Spleen (tissue), 11 donors: ENCODE measurements around the gene GLDC. TPM values are rescaled to one million over a fixed set of nuclear protein-coding genes. Genes with fewer than 3 reads are reported as not detected.

ENCODE experiments used
- DNase-seq: peaks from one replicate; pipeline ENCODE4 v3.0.0-alpha.2; 2020
- H3K27ac ChIP-seq, 8 donors: fragments of 200-600 bp; sonication (generic) in 7 of 8; 1 replicate in 4 of 8; 2 replicates in 4 of 8; pipeline versions ENCODE4 v1.5.0 to v1.8.0; 2016 to 2021; ENCODE audit warnings: inconsistent platforms in 4 of 8, mild to moderate bottlenecking in 4 of 8, moderate library complexity in 1 of 8
- H3K27me3 ChIP-seq, 7 donors: fragments of 200-600 bp; sonication (generic) in 6 of 7; replicated peaks in 1 of 7; 1 replicate in 4 of 7; 2 replicates in 3 of 7; pipeline versions ENCODE4 v1.5.0 to v1.8.0; 2016 to 2021; ENCODE audit warnings: inconsistent platforms in 3 of 7, mild to moderate bottlenecking in 1 of 7
- H3K36me3 ChIP-seq, 6 donors: fragments of 200-600 bp; sonication (generic) in 5 of 6; 1 replicate in 4 of 6; 2 replicates in 2 of 6; pipeline versions ENCODE4 v1.5.0 to v1.8.0; 2016 to 2021; ENCODE audit warnings: inconsistent platforms in 2 of 6
- H3K4me1 ChIP-seq, 6 donors: fragments of 200-600 bp; sonication (generic) in 5 of 6; 1 replicate in 3 of 6; 2 replicates in 3 of 6; pipeline versions ENCODE4 v1.5.0 to v1.8.0; 2016 to 2021; ENCODE audit warnings: inconsistent platforms in 3 of 6
- H3K4me3 ChIP-seq, 8 donors: fragments of 200-600 bp; sonication (generic) in 7 of 8; 1 replicate in 4 of 8; 2 replicates in 4 of 8; pipeline versions ENCODE4 v1.5.0 to v1.8.0; 2016 to 2021; ENCODE audit warnings: inconsistent platforms in 4 of 8, mild to moderate bottlenecking in 4 of 8, moderate library complexity in 2 of 8
- H3K9me3 ChIP-seq, 8 donors: fragments of 200-600 bp; sonication (generic) in 7 of 8; 1 replicate in 4 of 8; 2 replicates in 4 of 8; pipeline versions ENCODE4 v1.5.0 to v1.8.0; 2016 to 2021; ENCODE audit warnings: inconsistent platforms in 4 of 8
- CTCF ChIP-seq, 11 experiments: fragments of 200-600 bp in 7 of 11; fragments of 450-650 bp in 4 of 11; sonication (generic) in 4 of 11; IDR thresholded peaks in 8 of 11; conservative IDR thresholded peaks in 3 of 11; 1 replicate in 7 of 11; 2 replicates in 4 of 11; pipeline versions ENCODE4 v1.4.0 to v1.8.0; 2016 to 2021; ENCODE audit warnings: antibody characterized with exemption in 11 of 11, inconsistent platforms in 4 of 11, mild to moderate bottlenecking in 1 of 11
- POLR2A ChIP-seq, 3 donors: fragments of 450-650 bp; IDR thresholded peaks; one replicate each; pipeline ENCODE4 v1.5.1; 2017; ENCODE audit warnings: antibody characterized with exemption in 3 of 3, mild to moderate bottlenecking in 1 of 3
- POLR2AphosphoS5 ChIP-seq, 3 donors: sonication (generic); formaldehyde crosslinking; IDR thresholded peaks; one replicate each; pipeline ENCODE4 v1.5.1; 2017; ENCODE audit warnings: antibody characterized with exemption in 3 of 3
- WGBS, 5 donors: extraction: QIAGEN DNeasy Blood & Tissue Kit in 3 of 5; methylation state at CpG; one replicate each; pipeline versions ENCODE4 v1.1.5 to v1.1.7; 2013 to 2018; 5-methylcytosine and 5-hydroxymethylcytosine counted together
- intact Hi-C: fragments of 100-400 bp; cut with DNase I; formaldehyde crosslinking; loops from one replicate; pipeline ENCODE4 v1.15.0; 2023; ENCODE audit warnings: low total_unique reads
- polyA plus RNA-seq, 3 donors: library from polyadenylated mRNA; stranded (reverse); fragments of 200-250 nt; gene quantifications; one replicate each; pipeline ENCODE4 v1.2.1, GENCODE V29; 2013
- small RNA-seq, 4 donors: library from RNA; depleted of rRNA; stranded (forward); fragments of <200 nt; gene quantifications; one replicate each; pipeline ENCODE3, GENCODE V24; 2016
- total RNA-seq, 7 donors: library from RNA; depleted of rRNA in 3 of 7; stranded (reverse); fragments of >200 nt in 3 of 7; fragmentation: NEBNext Ultra II Directional in 4 of 7; extraction: Animal tissue kit (Norgen Biotek cat#: 25700) in 4 of 7; gene quantifications; one replicate each; pipeline versions ENCODE4 v1.1.0 to v1.2.1, GENCODE V29; 2016 to 2021
- donor health status: healthy with polysubstance abuse.
- donor health status: DM: no; HTN: no; CAD: no; lungs with moderate emphysema.
- donor health status: DM: no; HTN: no; CAD: no.
- donor health status: Bipolar disorder and iron deficiency.
- donor health status: healthy.
- donor health status: DM: no; HTN: no; CAD: no.
- donor health status: DM: yes; HTN: yes; CAD: no.

Gene GLDC
- total and polyA plus RNA-seq, 10 donors: 0.17 to 8.7 (median 0.64) TPM

- no peak for TF ChIP-seq CTCF (IDR thresholded peaks at IDR 0.05 in 8 of 11, conservative IDR thresholded peaks at IDR 0.05 in 3 of 11)
- Histone ChIP-seq H3K27me3 (no peaks in the 10 kb centered on the region), H3K4me1 (no peaks in the 10 kb centered on the region), H3K27ac (no peak overlapping the region), H3K4me3 (no peak overlapping the region), H3K9me3 (no peaks in the 10 kb centered on the region), H3K36me3 (peaks cover 0 to 91% (median 50%) of the 10 kb centered on the region in 6 donors)
- intact Hi-C loops: no loop called here
- DNase-seq: no peak
- WGBS, 5 donors: 97 to 98% (median 97%) methylated on average over 2 of the region's 2 CpGs
These were observed 154.7 kb downstream of the GLDC start for GRCh38 chr9:6490863-6491262.

- Histone ChIP-seq H3K27me3 (no peaks in the 10 kb centered on the region), H3K27ac (no peak overlapping the region), H3K4me3 (no peak overlapping the region), H3K36me3 (peaks cover 0 to 91% (median 51%) of the 10 kb centered on the region in 6 donors), H3K4me1 (no peaks in the 10 kb centered on the region), H3K9me3 (no peaks in the 10 kb centered on the region)
- intact Hi-C loops: no loop called here
- DNase-seq: no peak
- WGBS, 5 donors: 93 to 100% (median 95%) methylated on average over 1 of the region's 1 CpG
- TF ChIP-seq CTCF (IDR thresholded peaks at IDR 0.05 in 8 of 11, conservative IDR thresholded peaks at IDR 0.05 in 3 of 11) (no peak), POLR2A (IDR thresholded peaks at IDR 0.05) (no peak), POLR2AphosphoS5 (IDR thresholded peaks at IDR 0.05) (no peak)
These were observed 156.4 kb downstream of the GLDC start for GRCh38 chr9:6489099-6489498.

- Histone ChIP-seq H3K9me3 (no peaks in the 10 kb centered on the region), H3K36me3 (peaks cover 0 to 91% (median 55%) of the 10 kb centered on the region in 6 donors), H3K27me3 (no peaks in the 10 kb centered on the region), H3K27ac (no peak overlapping the region), H3K4me1 (no peaks in the 10 kb centered on the region), H3K4me3 (no peak overlapping the region)
- DNase-seq: no peak
- intact Hi-C loops: no loop called here
- TF ChIP-seq POLR2AphosphoS5 (IDR thresholded peaks at IDR 0.05) (no peak), CTCF (IDR thresholded peaks at IDR 0.05 in 8 of 11, conservative IDR thresholded peaks at IDR 0.05 in 3 of 11) (no peak), POLR2A (IDR thresholded peaks at IDR 0.05) (no peak)
- 93 to 96% (median 95%) methylated on average over 7 of the region's 7 CpGs for WGBS, 5 donors
These were observed 157.1 kb downstream of the GLDC start for GRCh38 chr9:6488395-6488794.

- TF ChIP-seq POLR2AphosphoS5 (IDR thresholded peaks at IDR 0.05) (no peak), POLR2A (IDR thresholded peaks at IDR 0.05) (no peak), CTCF (IDR thresholded peaks at IDR 0.05 in 8 of 11, conservative IDR thresholded peaks at IDR 0.05 in 3 of 11) (no peak)
- intact Hi-C loops: no loop called here
- Histone ChIP-seq H3K4me1 (no peaks in the 10 kb centered on the region), H3K27me3 (no peaks in the 10 kb centered on the region), H3K4me3 (no peak overlapping the region), H3K27ac (no peak overlapping the region), H3K9me3 (no peaks in the 10 kb centered on the region), H3K36me3 (peaks cover 0 to 100% (median 71%) of the 10 kb centered on the region in 6 donors)
- DNase-seq: no peak
- WGBS, 5 donors: 91 to 100% (median 94%) methylated on average over 2 of the region's 2 CpGs
These were observed 161.3 kb downstream of the GLDC start for GRCh38 chr9:6484210-6484609.

Small RNA genes within 50 kb of the gene (small RNA-seq; reads per million reads assigned to genes)
- 0 reads per million in 4 donors for gene RN7SL123P
- 0 reads per million in 4 donors for gene RN7SL25P

Other genes starting within 250 kb of the GLDC start
- 100 to 1,000 TPM in 1 of 7 donors, 10 to 100 TPM in 6; 57.6 to 120 (median 66.7) TPM for gene UHRF2, start 232.5 kb downstream of the GLDC start, total RNA-seq
- 10 to 100 TPM; 26.3 to 38.7 (median 29.4) TPM for gene UHRF2, start 232.5 kb downstream of the GLDC start, polyA plus RNA-seq
- 10 to 100 TPM; 51.6 to 85.5 (median 66.9) TPM for gene KDM4C, start 112.2 kb upstream of the GLDC start, total RNA-seq
- 10 to 100 TPM; 11.1 to 12.7 (median 11.8) TPM for gene KDM4C, start 112.2 kb upstream of the GLDC start, polyA plus RNA-seq